Thyroid gland (tissue), 4 donors: ENCODE data around the gene BCAS3. TPM values are rescaled to one million over a fixed set of nuclear protein-coding genes. Genes with fewer than 3 reads are reported as not detected.

Experiments used
- DNase-seq, 2 donors: peaks; one replicate each; pipeline ENCODE4 v3.0.0-alpha.2; 2019
- H3K27ac ChIP-seq, 3 donors: fragments of 200-600 bp; sonication (generic); 1 replicate in 2 of 3; 2 replicates in 1 of 3; pipeline ENCODE4 v1.5.1; 2016 to 2019; ENCODE audit warnings: mild to moderate bottlenecking in 1 of 3, moderate library complexity in 1 of 3
- H3K27me3 ChIP-seq: fragments of 200-600 bp; sonication (generic); one replicate; pipeline ENCODE4 v1.5.1; 2019
- H3K36me3 ChIP-seq, 2 donors: fragments of 200-600 bp; sonication (generic); one replicate each; pipeline ENCODE4 v1.5.1; 2016 to 2019
- H3K4me1 ChIP-seq, 2 donors: fragments of 200-600 bp; sonication (generic); one replicate each; pipeline ENCODE4 v1.5.1; 2017 to 2019
- H3K4me3 ChIP-seq, 3 donors: fragments of 200-600 bp; sonication (generic); replicated peaks in 1 of 3; 1 replicate in 2 of 3; 2 replicates in 1 of 3; pipeline ENCODE4 v1.5.1; 2016; ENCODE audit warnings: mild to moderate bottlenecking in 1 of 3
- H3K9me3 ChIP-seq: fragments of 200-600 bp; sonication (generic); one replicate; pipeline ENCODE4 v1.5.1; 2017
- POLR2A ChIP-seq, 2 donors: fragments of 450-650 bp; IDR thresholded peaks; one replicate each; pipeline ENCODE4 v1.6.1; 2017; ENCODE audit warnings: antibody characterized with exemption in 2 of 2, mild to moderate bottlenecking in 2 of 2, moderate library complexity in 1 of 2
- WGBS, 2 donors: methylation state at CpG; one replicate each; pipeline ENCODE4 v1.1.5; 2017; 5-methylcytosine and 5-hydroxymethylcytosine counted together
- intact Hi-C: fragments of 100-400 bp; cut with DNase I; formaldehyde crosslinking; loops from one replicate; pipeline ENCODE4 v1.15.1; 2023
- total RNA-seq, 4 donors: library from RNA; depleted of rRNA; stranded (reverse); fragments of >200 nt; gene quantifications; one replicate each; pipeline ENCODE4 v1.2.3, GENCODE V29; 2016
- TF ChIP-seq, protein P1 (sequence below), 6 experiments: fragments of 200-600 bp in 3 of 6; fragments of 450-650 bp in 3 of 6; sonication (generic) in 3 of 6; IDR thresholded peaks; one replicate each; pipeline ENCODE4 v1.5.1; 2016 to 2019; ENCODE audit warnings: antibody characterized with exemption in 6 of 6, mild to moderate bottlenecking in 2 of 6, inconsistent platforms in 1 of 6, moderate library complexity in 1 of 6

BCAS3 gene
- total RNA-seq, 4 donors from 2014 or later: 41.8 to 78.7 (median 51.6) TPM

DNA sequence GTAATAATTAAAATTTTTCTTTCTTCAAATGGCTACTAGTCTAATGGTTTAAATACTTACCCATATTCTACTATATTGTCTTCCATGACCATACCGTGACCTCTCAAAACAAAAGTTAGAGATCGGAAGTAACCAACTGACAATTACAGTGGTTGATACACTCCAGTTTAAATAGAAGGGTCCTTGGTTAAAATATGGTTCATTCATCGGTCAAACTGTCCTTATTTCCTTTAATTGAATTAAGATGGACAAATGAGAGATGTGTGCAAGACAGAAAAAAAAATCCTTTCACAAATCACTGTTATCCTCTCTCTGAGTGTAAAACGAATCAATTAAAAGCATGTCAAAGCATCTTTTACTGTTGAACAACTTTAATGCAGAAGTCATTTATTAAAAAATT lies 507.7 kb downstream of the BCAS3 start:
- 91 to 94% methylated on average over 4 of the region's 4 CpGs for WGBS, 2 donors
- Histone ChIP-seq H3K36me3 (no peaks in the 10 kb centered on the region), H3K27me3 (no peaks in the 10 kb centered on the region), H3K27ac (no peak overlapping the region), H3K4me3 (no peak overlapping the region), H3K9me3 (no peaks in the 10 kb centered on the region), H3K4me1 (peaks cover 8 to 16% of the 10 kb centered on the region in 2 donors)
- DNase-seq: no peak
- TF ChIP-seq, protein P1, sequence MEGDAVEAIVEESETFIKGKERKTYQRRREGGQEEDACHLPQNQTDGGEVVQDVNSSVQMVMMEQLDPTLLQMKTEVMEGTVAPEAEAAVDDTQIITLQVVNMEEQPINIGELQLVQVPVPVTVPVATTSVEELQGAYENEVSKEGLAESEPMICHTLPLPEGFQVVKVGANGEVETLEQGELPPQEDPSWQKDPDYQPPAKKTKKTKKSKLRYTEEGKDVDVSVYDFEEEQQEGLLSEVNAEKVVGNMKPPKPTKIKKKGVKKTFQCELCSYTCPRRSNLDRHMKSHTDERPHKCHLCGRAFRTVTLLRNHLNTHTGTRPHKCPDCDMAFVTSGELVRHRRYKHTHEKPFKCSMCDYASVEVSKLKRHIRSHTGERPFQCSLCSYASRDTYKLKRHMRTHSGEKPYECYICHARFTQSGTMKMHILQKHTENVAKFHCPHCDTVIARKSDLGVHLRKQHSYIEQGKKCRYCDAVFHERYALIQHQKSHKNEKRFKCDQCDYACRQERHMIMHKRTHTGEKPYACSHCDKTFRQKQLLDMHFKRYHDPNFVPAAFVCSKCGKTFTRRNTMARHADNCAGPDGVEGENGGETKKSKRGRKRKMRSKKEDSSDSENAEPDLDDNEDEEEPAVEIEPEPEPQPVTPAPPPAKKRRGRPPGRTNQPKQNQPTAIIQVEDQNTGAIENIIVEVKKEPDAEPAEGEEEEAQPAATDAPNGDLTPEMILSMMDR (IDR thresholded peaks at IDR 0.05): no peak
- intact Hi-C loops: no loop called here

DNA sequence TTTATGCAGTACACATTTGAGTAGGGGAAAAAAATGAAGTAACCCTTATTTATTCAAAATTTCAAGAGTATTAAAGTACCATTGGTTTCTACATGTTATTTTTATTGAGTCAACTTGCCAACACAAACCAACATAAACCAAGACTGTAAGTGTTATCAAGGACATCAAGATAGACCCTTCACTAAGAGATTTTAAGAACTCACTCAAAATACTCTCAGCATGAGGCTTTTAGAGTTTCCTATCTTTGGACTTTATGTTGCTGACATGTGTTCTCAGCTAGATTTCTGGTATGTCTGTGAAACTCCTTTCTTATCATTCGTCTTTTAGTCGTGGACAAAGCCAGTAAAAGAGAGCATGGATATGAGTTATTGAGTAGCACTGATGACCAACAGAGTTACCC lies 509.4 kb downstream of the BCAS3 start:
- no peak overlapping the region for H3K4me3 ChIP-seq
- 32 to 35% methylated on average over 2 of the region's 2 CpGs for WGBS, 2 donors
- peaks cover 8 to 16% of the 10 kb centered on the region in 2 donors for H3K4me1 ChIP-seq
- H3K27ac ChIP-seq: no peak overlapping the region
- intact Hi-C loops: no loop called here
- no peaks in the 10 kb centered on the region for H3K9me3 ChIP-seq
- DNase-seq: no peak
- TF ChIP-seq, protein P1 (IDR thresholded peaks at IDR 0.05): no peak
- no peak for TF ChIP-seq POLR2A (IDR thresholded peaks at IDR 0.05)
- no peaks in the 10 kb centered on the region for H3K27me3 ChIP-seq
- H3K36me3 ChIP-seq: no peaks in the 10 kb centered on the region

DNA sequence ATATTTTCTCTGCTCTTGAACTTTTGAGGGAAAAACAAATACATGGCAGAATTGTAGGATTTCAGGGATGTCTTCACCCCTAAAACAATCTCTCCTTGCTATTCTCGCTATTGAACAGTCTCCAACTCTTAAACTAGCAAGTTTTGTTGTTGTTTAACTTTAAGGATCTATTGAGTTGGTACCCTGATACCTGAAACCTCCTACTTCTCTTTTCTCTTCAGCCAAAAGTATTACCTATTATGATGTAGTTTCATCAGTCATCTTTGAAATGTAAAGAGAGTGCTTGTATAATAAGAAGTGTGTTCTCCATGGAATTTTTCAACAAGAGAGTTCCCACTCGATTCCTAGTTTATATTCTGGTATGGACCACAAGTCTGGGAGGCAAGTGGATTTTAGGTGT lies 510.4 kb downstream of the BCAS3 start:
- Histone ChIP-seq H3K9me3 (no peaks in the 10 kb centered on the region), H3K36me3 (no peaks in the 10 kb centered on the region), H3K4me1 (peaks cover 8 to 16% of the 10 kb centered on the region in 2 donors), H3K27ac (no peak overlapping the region), H3K27me3 (no peaks in the 10 kb centered on the region), H3K4me3 (no peak overlapping the region)
- intact Hi-C loops: no loop called here
- no peak for DNase-seq
- 71 to 89% methylated on average over 2 of the region's 2 CpGs for WGBS, 2 donors
- no peak for TF ChIP-seq POLR2A (IDR thresholded peaks at IDR 0.05)
- TF ChIP-seq, protein P1 (IDR thresholded peaks at IDR 0.05): no peak

DNA sequence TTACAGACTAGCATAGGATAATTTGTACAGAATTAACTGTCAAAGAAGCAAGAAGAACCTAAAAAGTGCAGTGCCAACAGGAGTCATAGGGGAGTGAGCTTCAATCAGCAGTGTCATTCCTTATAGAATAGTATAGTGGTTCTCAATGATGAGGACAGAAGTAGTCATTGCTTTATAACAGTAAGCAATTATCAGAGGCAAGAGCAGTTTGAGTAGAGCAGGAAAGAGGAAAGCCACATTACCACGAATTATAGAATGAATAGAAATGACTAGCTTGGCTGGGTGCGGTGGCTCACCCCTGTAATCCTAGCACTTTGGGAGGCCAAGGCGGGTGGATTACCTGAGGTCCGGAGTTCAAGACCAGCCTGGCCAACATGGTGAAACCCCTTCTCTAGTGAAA lies 512.3 kb downstream of the BCAS3 start:
- DNase-seq: no peak
- no peaks in the 10 kb centered on the region for H3K27me3 ChIP-seq
- no peak overlapping the region for H3K4me3 ChIP-seq
- H3K4me1 ChIP-seq: peaks cover 6 to 12% of the 10 kb centered on the region in 2 donors
- H3K9me3 ChIP-seq: no peaks in the 10 kb centered on the region
- intact Hi-C loops: no loop called here
- WGBS, 2 donors: 94 to 99% methylated on average over 4 of the region's 4 CpGs
- TF ChIP-seq, protein P1 (IDR thresholded peaks at IDR 0.05): no peak
- no peak for TF ChIP-seq POLR2A (IDR thresholded peaks at IDR 0.05)
- H3K27ac ChIP-seq: no peak overlapping the region
- H3K36me3 ChIP-seq: no peaks in the 10 kb centered on the region

DNA sequence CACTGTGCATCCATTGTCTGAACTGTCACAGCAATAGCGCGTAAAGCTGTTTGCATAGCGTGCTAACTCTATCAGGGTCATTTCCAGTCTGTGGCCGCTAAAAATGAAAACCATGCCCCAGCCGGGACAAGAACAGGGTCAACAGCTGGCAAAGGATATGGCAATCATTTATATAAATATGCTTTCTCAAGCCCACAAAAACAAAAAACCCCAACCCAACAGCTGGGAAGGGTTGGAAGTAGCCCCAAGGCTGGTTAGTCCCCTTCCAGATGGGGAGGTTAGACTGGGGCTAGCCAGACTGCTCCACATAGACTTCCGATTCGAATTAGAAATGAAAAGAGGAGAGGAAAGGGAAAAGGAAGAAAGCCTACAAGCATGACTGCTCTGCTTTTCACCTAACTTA lies 518.7 kb downstream of the BCAS3 start:
- DNase-seq: no peak
- TF ChIP-seq POLR2A (IDR thresholded peaks at IDR 0.05): no peak
- Histone ChIP-seq H3K27ac (no peak overlapping the region), H3K4me3 (no peak overlapping the region), H3K27me3 (no peaks in the 10 kb centered on the region), H3K4me1 (peaks cover 21 to 24% of the 10 kb centered on the region in 2 donors), H3K9me3 (no peaks in the 10 kb centered on the region), H3K36me3 (no peaks in the 10 kb centered on the region)
- 80 to 85% methylated on average over 7 of the region's 7 CpGs for WGBS, 2 donors
- intact Hi-C loops: no loop called here

DNA sequence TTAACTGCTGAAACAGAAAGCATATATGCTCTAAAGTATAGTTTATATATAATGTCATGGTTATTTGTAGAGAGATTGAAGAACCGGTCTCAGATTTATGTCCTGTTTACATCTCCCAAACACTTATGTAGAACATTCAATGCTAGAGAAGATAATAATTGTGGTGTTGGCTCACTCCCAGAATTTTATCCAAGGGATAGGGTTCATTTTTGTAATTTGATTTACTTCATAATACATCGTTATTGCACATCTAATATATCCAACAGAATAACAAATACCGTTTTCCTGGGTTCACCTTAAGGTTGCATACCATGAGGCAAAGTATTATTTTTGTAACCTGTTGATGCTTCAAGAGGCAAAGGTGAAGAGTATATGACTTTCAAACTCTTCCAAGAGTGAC lies 519.1 kb downstream of the BCAS3 start:
- Histone ChIP-seq H3K36me3 (no peaks in the 10 kb centered on the region), H3K4me1 (peaks cover 23 to 28% of the 10 kb centered on the region in 2 donors), H3K9me3 (no peaks in the 10 kb centered on the region), H3K4me3 (no peak overlapping the region), H3K27ac (no peak overlapping the region), H3K27me3 (no peaks in the 10 kb centered on the region)
- intact Hi-C loops: no loop called here
- TF ChIP-seq, protein P1 (IDR thresholded peaks at IDR 0.05): no peak
- TF ChIP-seq POLR2A (IDR thresholded peaks at IDR 0.05): no peak
- no peak for DNase-seq
- WGBS, 2 donors: 89 to 90% methylated on average over 3 of the region's 3 CpGs
